ENCODE measurements around the gene PTGES3. TPM values are rescaled to one million over a fixed set of nuclear protein-coding genes. Genes with fewer than 3 reads are reported as not detected.

PTGES3 gene
- total and polyA plus RNA-seq, 10 donors: 80.6 to 163 (median 130) TPM

- no peak for TF ChIP-seq POLR2AphosphoS5 (IDR thresholded peaks at IDR 0.05)
- no peak for TF ChIP-seq POLR2A (IDR thresholded peaks at IDR 0.05)
- no peak for TF ChIP-seq CTCF (IDR thresholded peaks at IDR 0.05 in 8 of 11, conservative IDR thresholded peaks at IDR 0.05 in 3 of 11)
- peaks cover 0 to 46% (median 11%) of the 10 kb centered on the region in 6 donors for H3K36me3 ChIP-seq
- 81 to 91% (median 81%) methylated on average over 13 of the region's 13 CpGs for WGBS, 5 donors
- DNase-seq: peak; percentile 23
- H3K4me1 ChIP-seq: peaks cover 35 to 100% (median 85%) of the 10 kb centered on the region in 6 donors
- intact Hi-C loops (cut with DNase I; ENCODE audit: low total_unique reads): loop anchor here (5.0 kb wide), 1 partner anchor 33 kb away; the partner anchor contains the start of gene ATP5F1B
- H3K4me3 ChIP-seq: no peak overlapping the region
- H3K9me3 ChIP-seq: no peaks in the 10 kb centered on the region
- peak overlapping the region in 1 of 8 donors; percentile 13 for H3K27ac ChIP-seq
- H3K27me3 ChIP-seq (replicated peaks in 1 of 7): no peaks in the 10 kb centered on the region
These were observed 8.1 kb downstream of the PTGES3 start for GRCh38 chr12:56679883-56680575.

- no peak for TF ChIP-seq POLR2A (IDR thresholded peaks at IDR 0.05)
- no peak for TF ChIP-seq POLR2AphosphoS5 (IDR thresholded peaks at IDR 0.05)
- TF ChIP-seq CTCF (IDR thresholded peaks at IDR 0.05 in 8 of 11, conservative IDR thresholded peaks at IDR 0.05 in 3 of 11): no peak
- Histone ChIP-seq H3K4me1 (peaks cover 40 to 94% (median 79%) of the 10 kb centered on the region in 6 donors), H3K27ac (peak overlapping the region in 2 of 8 donors; percentile 12 to 21), H3K4me3 (no peak overlapping the region), H3K9me3 (no peaks in the 10 kb centered on the region), H3K27me3 (replicated peaks in 1 of 7) (no peaks in the 10 kb centered on the region), H3K36me3 (peaks cover 0 to 52% (median 11%) of the 10 kb centered on the region in 6 donors)
- intact Hi-C loops (cut with DNase I; ENCODE audit: low total_unique reads): no loop called here
- WGBS, 5 donors: 83 to 91% (median 84%) methylated on average over 2 of the region's 2 CpGs
- DNase-seq: peak; percentile 16
These were observed 9.2 kb downstream of the PTGES3 start for GRCh38 chr12:56678852-56679251.

- Histone ChIP-seq H3K36me3 (peaks cover 0 to 63% (median 13%) of the 10 kb centered on the region in 6 donors), H3K9me3 (no peaks in the 10 kb centered on the region), H3K4me3 (no peak overlapping the region), H3K27me3 (replicated peaks in 1 of 7) (no peaks in the 10 kb centered on the region), H3K4me1 (peaks cover 39 to 94% (median 77%) of the 10 kb centered on the region in 6 donors), H3K27ac (peak overlapping the region in 1 of 8 donors; percentile 12)
- intact Hi-C loops (cut with DNase I; ENCODE audit: low total_unique reads): no loop called here
- TF ChIP-seq POLR2AphosphoS5 (IDR thresholded peaks at IDR 0.05) (no peak), CTCF (IDR thresholded peaks at IDR 0.05 in 8 of 11, conservative IDR thresholded peaks at IDR 0.05 in 3 of 11) (no peak), POLR2A (IDR thresholded peaks at IDR 0.05) (no peak)
- no peak for DNase-seq
- 62 to 83% (median 74%) methylated on average over 1 of the region's 1 CpG for WGBS, 5 donors
These were observed 10.4 kb downstream of the PTGES3 start for GRCh38 chr12:56677680-56678079.

- WGBS, 5 donors: 73 to 83% (median 80%) methylated on average over 11 of the region's 11 CpGs
- Histone ChIP-seq H3K9me3 (no peaks in the 10 kb centered on the region), H3K4me3 (no peak overlapping the region), H3K27me3 (replicated peaks in 1 of 7) (no peaks in the 10 kb centered on the region), H3K27ac (peak overlapping the region in 1 of 8 donors; percentile 12), H3K4me1 (peaks cover 32 to 94% (median 74%) of the 10 kb centered on the region in 6 donors), H3K36me3 (peaks cover 0 to 65% (median 18%) of the 10 kb centered on the region in 6 donors)
- intact Hi-C loops (cut with DNase I; ENCODE audit: low total_unique reads): no loop called here
- TF ChIP-seq POLR2AphosphoS5 (IDR thresholded peaks at IDR 0.05) (no peak), CTCF (IDR thresholded peaks at IDR 0.05 in 8 of 11, conservative IDR thresholded peaks at IDR 0.05 in 3 of 11) (no peak), POLR2A (IDR thresholded peaks at IDR 0.05) (no peak)
- DNase-seq: peak; percentile 20
These were observed 11.1 kb downstream of the PTGES3 start for GRCh38 chr12:56676851-56677580.
